Measurements from ENCODE around the gene PRKG1. TPM values are rescaled to one million over a fixed set of nuclear protein-coding genes. Genes with fewer than 3 reads are reported as not detected.
A peak's percentile ranks its signal among the peaks of the same experiment; 100 is the strongest.

Gene PRKG1
- total RNA-seq, 1 experiment from 2014 or later, result 16.5 TPM

- CTCF ChIA-PET, result no interaction called here
- peak overlapping the region; percentile 78; the same call in 1 of the 2 replicates for H3K27ac Mint-ChIP-seq
Measured at GRCh38 chr10:52187521-52188258, 1113.4 kb downstream of the PRKG1 start.

DNA sequence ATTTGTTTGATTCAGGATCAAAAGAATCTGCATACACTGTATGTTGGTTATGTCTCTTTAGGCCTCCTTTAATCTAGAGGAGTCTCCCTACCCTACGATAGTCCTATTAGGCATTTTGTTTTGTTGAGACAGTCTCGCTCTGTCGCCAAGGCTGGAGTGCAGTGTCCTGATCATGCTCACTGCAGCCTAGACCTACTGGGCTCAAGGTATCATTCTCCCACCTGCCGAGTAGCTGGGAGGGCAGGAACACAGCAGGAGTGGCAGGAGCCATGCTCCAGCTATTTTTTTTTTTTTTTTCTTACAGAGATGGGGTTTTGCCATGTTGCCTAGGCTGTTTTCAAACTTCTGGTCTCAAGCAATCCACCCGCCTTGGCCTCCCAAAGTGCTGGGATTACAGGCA is 1116.8 kb downstream of the PRKG1 start:
- DNase-seq (ENCODE audit: low spot score), result no peak

More at GRCh38 chr10:52187521-52188258, 1113.4 kb downstream of the PRKG1 start:
- POLR2A ChIA-PET, result no interaction called here
- Mint-ChIP-seq H3K36me3 (peaks cover 2% of the 10 kb centered on the region; the same call in 1 of the 2 replicates), H3K4me3 (no peak overlapping the region), H3K27me3 (ENCODE audit: low read depth) (no peaks in the 10 kb centered on the region), H3K9me3 (peaks cover 9% of the 10 kb centered on the region), H3K4me1 (peaks cover 36% of the 10 kb centered on the region)
- peak; percentile 51; the same call in 1 of the 2 replicates for ATAC-seq
- TF ChIP-seq TEAD1 (CRISPR knock-in tag; IDR thresholded peaks at IDR 0.05), result peak; percentile 44; the same call in 1 of the 2 replicates
- TF ChIP-seq MAX (CRISPR knock-in tag; IDR thresholded peaks at IDR 0.05), result no peak
- no peak for DNase-seq (ENCODE audit: low spot score)

DNA sequence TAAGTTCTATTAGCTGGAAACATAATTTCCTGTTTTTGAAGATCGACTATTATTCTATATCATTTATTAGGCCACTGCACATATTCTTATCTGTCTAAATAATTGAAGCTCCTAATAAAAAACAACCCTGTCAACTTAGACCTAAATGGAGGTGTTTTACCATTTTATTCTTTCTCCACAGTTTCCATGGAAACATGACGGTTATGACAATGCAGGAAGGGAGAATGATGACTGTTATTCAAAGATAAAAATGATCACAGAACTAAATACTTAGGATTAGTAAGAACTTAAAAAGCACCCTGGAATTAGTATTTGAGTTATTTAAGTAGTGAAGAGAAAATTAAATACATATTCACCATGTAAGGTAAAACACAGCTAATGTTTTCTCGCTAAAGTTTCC is 1119.9 kb downstream of the PRKG1 start:
- no peak for ATAC-seq
- H3K27ac Mint-ChIP-seq, result no peak overlapping the region
- no peaks in the 10 kb centered on the region for H3K27me3 Mint-ChIP-seq (ENCODE audit: low read depth)
- ChIA-PET CTCF (no interaction called here), POLR2A (no interaction called here)
- H3K9me3 Mint-ChIP-seq, result no peaks in the 10 kb centered on the region
- no peak for DNase-seq (ENCODE audit: low spot score)
- peaks cover 16% of the 10 kb centered on the region for H3K4me1 Mint-ChIP-seq
- H3K4me3 Mint-ChIP-seq, result no peak overlapping the region
- no peaks in the 10 kb centered on the region for H3K36me3 Mint-ChIP-seq
- no peak for TF ChIP-seq AR (CRISPR knock-in tag; IDR thresholded peaks at IDR 0.05)
- no peak for TF ChIP-seq SP1 (CRISPR knock-in tag; conservative IDR thresholded peaks at IDR 0.05)
- no peak for TF ChIP-seq ATF3 (CRISPR knock-in tag; conservative IDR thresholded peaks at IDR 0.05)
- no peak for TF ChIP-seq SMAD4 (CRISPR knock-in tag; IDR thresholded peaks at IDR 0.05)
- no peak for TF ChIP-seq ESRRA (CRISPR knock-in tag; IDR thresholded peaks at IDR 0.05; ENCODE audit: borderline replicate concordance)
- TF ChIP-seq, protein P1, sequence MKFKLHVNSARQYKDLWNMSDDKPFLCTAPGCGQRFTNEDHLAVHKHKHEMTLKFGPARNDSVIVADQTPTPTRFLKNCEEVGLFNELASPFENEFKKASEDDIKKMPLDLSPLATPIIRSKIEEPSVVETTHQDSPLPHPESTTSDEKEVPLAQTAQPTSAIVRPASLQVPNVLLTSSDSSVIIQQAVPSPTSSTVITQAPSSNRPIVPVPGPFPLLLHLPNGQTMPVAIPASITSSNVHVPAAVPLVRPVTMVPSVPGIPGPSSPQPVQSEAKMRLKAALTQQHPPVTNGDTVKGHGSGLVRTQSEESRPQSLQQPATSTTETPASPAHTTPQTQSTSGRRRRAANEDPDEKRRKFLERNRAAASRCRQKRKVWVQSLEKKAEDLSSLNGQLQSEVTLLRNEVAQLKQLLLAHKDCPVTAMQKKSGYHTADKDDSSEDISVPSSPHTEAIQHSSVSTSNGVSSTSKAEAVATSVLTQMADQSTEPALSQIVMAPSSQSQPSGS (CRISPR knock-in tag; IDR thresholded peaks at IDR 0.05; ENCODE audit: borderline replicate concordance, low read depth), result no peak
- TF ChIP-seq, protein P2, sequence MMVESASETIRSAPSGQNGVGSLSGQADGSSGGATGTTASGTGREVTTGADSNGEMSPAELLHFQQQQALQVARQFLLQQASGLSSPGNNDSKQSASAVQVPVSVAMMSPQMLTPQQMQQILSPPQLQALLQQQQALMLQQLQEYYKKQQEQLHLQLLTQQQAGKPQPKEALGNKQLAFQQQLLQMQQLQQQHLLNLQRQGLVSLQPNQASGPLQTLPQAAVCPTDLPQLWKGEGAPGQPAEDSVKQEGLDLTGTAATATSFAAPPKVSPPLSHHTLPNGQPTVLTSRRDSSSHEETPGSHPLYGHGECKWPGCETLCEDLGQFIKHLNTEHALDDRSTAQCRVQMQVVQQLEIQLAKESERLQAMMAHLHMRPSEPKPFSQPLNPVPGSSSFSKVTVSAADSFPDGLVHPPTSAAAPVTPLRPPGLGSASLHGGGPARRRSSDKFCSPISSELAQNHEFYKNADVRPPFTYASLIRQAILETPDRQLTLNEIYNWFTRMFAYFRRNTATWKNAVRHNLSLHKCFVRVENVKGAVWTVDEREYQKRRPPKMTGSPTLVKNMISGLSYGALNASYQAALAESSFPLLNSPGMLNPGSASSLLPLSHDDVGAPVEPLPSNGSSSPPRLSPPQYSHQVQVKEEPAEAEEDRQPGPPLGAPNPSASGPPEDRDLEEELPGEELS (CRISPR knock-in tag; IDR thresholded peaks at IDR 0.05), result no peak
- TF ChIP-seq ZNF423 (CRISPR knock-in tag; IDR thresholded peaks at IDR 0.05), result no peak
- TF ChIP-seq, protein P3, sequence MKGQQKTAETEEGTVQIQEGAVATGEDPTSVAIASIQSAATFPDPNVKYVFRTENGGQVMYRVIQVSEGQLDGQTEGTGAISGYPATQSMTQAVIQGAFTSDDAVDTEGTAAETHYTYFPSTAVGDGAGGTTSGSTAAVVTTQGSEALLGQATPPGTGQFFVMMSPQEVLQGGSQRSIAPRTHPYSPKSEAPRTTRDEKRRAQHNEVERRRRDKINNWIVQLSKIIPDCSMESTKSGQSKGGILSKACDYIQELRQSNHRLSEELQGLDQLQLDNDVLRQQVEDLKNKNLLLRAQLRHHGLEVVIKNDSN (CRISPR knock-in tag; IDR thresholded peaks at IDR 0.05), result no peak
- no peak for TF ChIP-seq ZNF317 (CRISPR knock-in tag; IDR thresholded peaks at IDR 0.05; ENCODE audit: borderline replicate concordance, low read depth)
- no peak for TF ChIP-seq JUN (CRISPR knock-in tag; IDR thresholded peaks at IDR 0.05)
- TF ChIP-seq ELF4 (CRISPR knock-in tag; IDR thresholded peaks at IDR 0.05; ENCODE audit: low read depth), result no peak
- TF ChIP-seq ZNF121 (CRISPR knock-in tag; IDR thresholded peaks at IDR 0.05), result no peak
- TF ChIP-seq, protein P4, sequence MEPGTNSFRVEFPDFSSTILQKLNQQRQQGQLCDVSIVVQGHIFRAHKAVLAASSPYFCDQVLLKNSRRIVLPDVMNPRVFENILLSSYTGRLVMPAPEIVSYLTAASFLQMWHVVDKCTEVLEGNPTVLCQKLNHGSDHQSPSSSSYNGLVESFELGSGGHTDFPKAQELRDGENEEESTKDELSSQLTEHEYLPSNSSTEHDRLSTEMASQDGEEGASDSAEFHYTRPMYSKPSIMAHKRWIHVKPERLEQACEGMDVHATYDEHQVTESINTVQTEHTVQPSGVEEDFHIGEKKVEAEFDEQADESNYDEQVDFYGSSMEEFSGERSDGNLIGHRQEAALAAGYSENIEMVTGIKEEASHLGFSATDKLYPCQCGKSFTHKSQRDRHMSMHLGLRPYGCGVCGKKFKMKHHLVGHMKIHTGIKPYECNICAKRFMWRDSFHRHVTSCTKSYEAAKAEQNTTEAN (CRISPR knock-in tag; IDR thresholded peaks at IDR 0.05), result no peak
- TF ChIP-seq NFYB (CRISPR knock-in tag; conservative IDR thresholded peaks at IDR 0.05; ENCODE audit: low read depth), result no peak
- TF ChIP-seq CDX4 (CRISPR knock-in tag; IDR thresholded peaks at IDR 0.05; ENCODE audit: borderline replicate concordance), result no peak

More for the DNA sequence above, 1116.8 kb downstream of the PRKG1 start:
- Mint-ChIP-seq H3K27me3 (ENCODE audit: low read depth) (no peaks in the 10 kb centered on the region), H3K36me3 (no peaks in the 10 kb centered on the region), H3K4me3 (no peak overlapping the region), H3K27ac (peak overlapping the region; percentile 81; the same call in 1 of the 2 replicates), H3K9me3 (peaks cover 4% of the 10 kb centered on the region; the same call in 1 of the 2 replicates), H3K4me1 (peaks cover 30% of the 10 kb centered on the region)
- TF ChIP-seq ZNF423 (CRISPR knock-in tag; IDR thresholded peaks at IDR 0.05), result 0 out of 2 replicates have a peak, but pooled peaks have one; percentile 14
- TF ChIP-seq, protein P5, sequence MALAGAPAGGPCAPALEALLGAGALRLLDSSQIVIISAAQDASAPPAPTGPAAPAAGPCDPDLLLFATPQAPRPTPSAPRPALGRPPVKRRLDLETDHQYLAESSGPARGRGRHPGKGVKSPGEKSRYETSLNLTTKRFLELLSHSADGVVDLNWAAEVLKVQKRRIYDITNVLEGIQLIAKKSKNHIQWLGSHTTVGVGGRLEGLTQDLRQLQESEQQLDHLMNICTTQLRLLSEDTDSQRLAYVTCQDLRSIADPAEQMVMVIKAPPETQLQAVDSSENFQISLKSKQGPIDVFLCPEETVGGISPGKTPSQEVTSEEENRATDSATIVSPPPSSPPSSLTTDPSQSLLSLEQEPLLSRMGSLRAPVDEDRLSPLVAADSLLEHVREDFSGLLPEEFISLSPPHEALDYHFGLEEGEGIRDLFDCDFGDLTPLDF (CRISPR knock-in tag; IDR thresholded peaks at IDR 0.05), result no peak
- POLR2A ChIA-PET, result no interaction called here
- CTCF ChIA-PET, result no interaction called here
- ATAC-seq, result peak; percentile 89

Measured in WTC11 (cell line).